Measurements from ENCODE around the gene NOTCH4. TPM values are rescaled to one million over a fixed set of nuclear protein-coding genes. Genes with fewer than 3 reads are reported as not detected.

Gene NOTCH4
- total and polyA plus RNA-seq, 2 of the 4 experiments (the other 2 are of a cell fraction): 0.96 to 1.3 TPM

DNA sequence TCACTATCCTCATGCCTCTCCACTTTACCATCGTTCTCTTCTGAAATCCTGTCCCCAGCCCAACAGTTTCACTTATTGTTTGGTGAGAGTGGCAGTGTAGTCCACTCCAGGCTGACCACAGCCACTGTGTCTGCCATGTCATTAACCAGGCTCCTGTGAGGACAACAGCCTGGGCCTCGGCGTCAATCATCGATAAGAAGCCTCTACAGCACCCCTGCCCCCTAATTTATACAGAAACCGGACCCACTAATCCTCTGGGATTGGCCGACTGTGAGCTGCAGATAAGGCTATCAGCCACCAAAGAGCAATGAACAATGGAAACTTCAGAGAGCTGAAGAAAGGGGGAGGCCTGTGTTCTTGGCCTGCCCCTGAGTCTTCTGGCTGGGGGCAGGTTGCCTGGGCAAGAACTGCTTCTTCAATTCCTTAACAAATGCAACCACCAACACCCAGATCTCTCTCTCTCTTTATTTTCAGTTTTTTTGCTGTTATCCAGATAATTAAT lies 56.1 kb downstream of the NOTCH4 start:
- Histone ChIP-seq H2BK5ac (ENCODE audit: low read depth, low read length, poor library complexity, severe bottlenecking) (no peak overlapping the region), H3K4me1 (ENCODE audit: control insufficient read depth, insufficient read depth, low read length) (peaks cover 3% of the 10 kb centered on the region; the same call in 1 of the 2 replicates), H3K36me3 (ENCODE audit: control insufficient read depth, insufficient read depth, low read length) (peaks cover 56% of the 10 kb centered on the region), H4K5ac (ENCODE audit: low read depth, low read length) (no peak overlapping the region), H4K91ac (ENCODE audit: insufficient read depth, low read depth, low read length) (no peak overlapping the region), H3K23ac (ENCODE audit: low read depth, low read length) (no peak overlapping the region), H3K27me3 (ENCODE audit: control insufficient read depth, insufficient read depth, low read length) (no peaks in the 10 kb centered on the region), H2AFZ (replicated peaks; ENCODE audit: low read length, poor library complexity) (no peak overlapping the region), H2BK120ac (ENCODE audit: low read depth, low read length) (no peak overlapping the region), H2BK15ac (ENCODE audit: low read depth, low read length) (no peak overlapping the region), H3K56ac (ENCODE audit: extremely low read depth, insufficient read depth, low read length) (no peak overlapping the region), H3K18ac (ENCODE audit: low read depth, low read length) (no peak overlapping the region), H3K27ac (ENCODE audit: insufficient read depth, low read length) (no peak overlapping the region), H3K4ac (ENCODE audit: low read depth, low read length) (no peak overlapping the region), H3K4me3 (ENCODE audit: insufficient read depth, low read depth, low read length) (no peak overlapping the region), H2AK5ac (ENCODE audit: low read depth, low read length) (no peak overlapping the region), H3K14ac (replicated peaks; ENCODE audit: low read depth, low read length) (no peak overlapping the region), H2AK9ac (replicated peaks; ENCODE audit: low read depth, low read length, poor library complexity) (no peak overlapping the region), H4K20me1 (ENCODE audit: insufficient read depth, low read length) (no peaks in the 10 kb centered on the region), H3K4me2 (ENCODE audit: low read depth, low read length) (no peak overlapping the region), H3K9me1 (ENCODE audit: insufficient read depth, low read length) (peaks cover 13% of the 10 kb centered on the region), H2BK20ac (ENCODE audit: low read depth, low read length) (no peak overlapping the region), H3K9me3 (ENCODE audit: control insufficient read depth, insufficient read depth, low read length) (no peaks in the 10 kb centered on the region), H3K79me1 (ENCODE audit: low read depth in 1 of 2, low read length in 2 of 2) (peaks cover 5 to 26% of the 10 kb centered on the region in 2 experiments; a peak in 3 of 4 replicates), H3K9ac (ENCODE audit: low read depth, low read length) (no peak overlapping the region), H4K8ac (ENCODE audit: low read depth in 2 of 2, low read length in 2 of 2) (no peak overlapping the region)
- dilution Hi-C loops (cut with HindIII; ENCODE audit: low sequenced_read_pairs, unreplicated experiment) (no loop called here), in situ Hi-C loops (cut with MboI; ENCODE audit: low sequenced_read_pairs) (no loop called here), intact Hi-C loops (cut with micrococcal nuclease) (no loop called here)
- CTCF ChIA-PET: no interaction called here
- TF ChIP-seq, protein P1, sequence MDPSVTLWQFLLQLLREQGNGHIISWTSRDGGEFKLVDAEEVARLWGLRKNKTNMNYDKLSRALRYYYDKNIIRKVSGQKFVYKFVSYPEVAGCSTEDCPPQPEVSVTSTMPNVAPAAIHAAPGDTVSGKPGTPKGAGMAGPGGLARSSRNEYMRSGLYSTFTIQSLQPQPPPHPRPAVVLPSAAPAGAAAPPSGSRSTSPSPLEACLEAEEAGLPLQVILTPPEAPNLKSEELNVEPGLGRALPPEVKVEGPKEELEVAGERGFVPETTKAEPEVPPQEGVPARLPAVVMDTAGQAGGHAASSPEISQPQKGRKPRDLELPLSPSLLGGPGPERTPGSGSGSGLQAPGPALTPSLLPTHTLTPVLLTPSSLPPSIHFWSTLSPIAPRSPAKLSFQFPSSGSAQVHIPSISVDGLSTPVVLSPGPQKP (IDR thresholded peaks at IDR 0.05; ENCODE audit: borderline replicate concordance, low read depth, low read length): no peak
- TF ChIP-seq MXI1 (IDR thresholded peaks at IDR 0.05; ENCODE audit: borderline replicate concordance, low read depth, low read length): no peak
- TF ChIP-seq NFE2L2 (IDR thresholded peaks at IDR 0.05; ENCODE audit: low read depth, low read length): no peak
- no peak for TF ChIP-seq MAFK (IDR thresholded peaks at IDR 0.05; ENCODE audit: low read depth, low read length)
- TF ChIP-seq MAZ (IDR thresholded peaks at IDR 0.05; ENCODE audit: borderline replicate concordance, low read depth, low read length): no peak
- no peak for TF ChIP-seq RFX5 (IDR thresholded peaks at IDR 0.05; ENCODE audit: low read depth, low read length)
- TF ChIP-seq RCOR1 (IDR thresholded peaks at IDR 0.05; ENCODE audit: insufficient replicate concordance, low read length): no peak
- TF ChIP-seq RAD21 (IDR thresholded peaks at IDR 0.05; ENCODE audit: low read length): no peak
- no peak for TF ChIP-seq CHD1 (IDR thresholded peaks at IDR 0.05; ENCODE audit: low read depth, low read length)
- no peak for TF ChIP-seq CEBPB (IDR thresholded peaks at IDR 0.05; ENCODE audit: low read depth, low read length)
- TF ChIP-seq BHLHE40 (IDR thresholded peaks at IDR 0.05; ENCODE audit: low read depth, low read length): no peak
- no peak for TF ChIP-seq FOS (IDR thresholded peaks at IDR 0.05; ENCODE audit: low read depth, low read length)
- no peak for TF ChIP-seq POLR2A (IDR thresholded peaks at IDR 0.05; ENCODE audit: low read depth, low read length)
- TF ChIP-seq CTCF (conservative IDR thresholded peaks at IDR 0.05; ENCODE audit: low read depth, low read length): no peak
- TF ChIP-seq, protein P2, sequence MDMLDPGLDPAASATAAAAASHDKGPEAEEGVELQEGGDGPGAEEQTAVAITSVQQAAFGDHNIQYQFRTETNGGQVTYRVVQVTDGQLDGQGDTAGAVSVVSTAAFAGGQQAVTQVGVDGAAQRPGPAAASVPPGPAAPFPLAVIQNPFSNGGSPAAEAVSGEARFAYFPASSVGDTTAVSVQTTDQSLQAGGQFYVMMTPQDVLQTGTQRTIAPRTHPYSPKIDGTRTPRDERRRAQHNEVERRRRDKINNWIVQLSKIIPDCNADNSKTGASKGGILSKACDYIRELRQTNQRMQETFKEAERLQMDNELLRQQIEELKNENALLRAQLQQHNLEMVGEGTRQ (IDR thresholded peaks at IDR 0.05; ENCODE audit: low read depth, low read length): no peak
- no peak for DNase-seq
- no CpG with 5 or more reads among the region's 6 CpGs for WGBS, 2 experiments (ENCODE audit: extremely low coverage in 2 of 2, insufficient read length in 1 of 2)
- ATAC-seq (ENCODE audit: low read depth): no peak
- POLR2A ChIA-PET (ENCODE audit: unreplicated experiment): interaction anchor here (1.0 kb wide), 1 partner anchor 9 kb away, joined by 3 read pairs; no protein-coding TSS in a partner anchor
- no TSS peak for BruUV-seq (replicated peaks)
